H1 (cell line): ENCODE data around the gene SLC8A1. TPM values are rescaled to one million over a fixed set of nuclear protein-coding genes. Genes with fewer than 3 reads are reported as not detected.

Experiments used
- CTCF ChIA-PET: fragments of 300-600 bp; sonication (Branson Sonifier 250); formaldehyde crosslinking; loops from one replicate; lab custom pipeline; 2021; ENCODE audit not compliant: partially characterized antibody; lab: Charles Lee
- POLR2A ChIA-PET: fragments of 300-600 bp; sonication (Branson Sonifier 250); formaldehyde crosslinking; loops from one replicate; lab custom pipeline; 2021; ENCODE audit warnings: inconsistent platforms; ENCODE audit not compliant: partially characterized antibody; lab: Charles Lee
- DNase-seq, 2 experiments: peaks; one replicate each; pipeline versions ENCODE4 v3.0.0 to v3.0.0-alpha.2; 2010 to 2022; ENCODE audit warnings: low spot score in 2 of 2, low read depth in 1 of 2, mixed read lengths in 1 of 2
- FAIRE-seq: peaks from 2 replicates; lab custom pipeline; 2011; peaks lifted over from hg19 to GRCh38; lab: Jason Lieb, UNC
- H2AFZ ChIP-seq: 2 replicates; pipeline ENCODE4 v1.8.1; 2012; ENCODE audit warnings: low read length, inconsistent platforms
- H2AK5ac ChIP-seq: 2 replicates; pipeline ENCODE4 v1.6.1; 2013; ENCODE audit warnings: low read depth, low read length
- H2BK120ac ChIP-seq: replicated peaks from 2 replicates; pipeline ENCODE3; 2013; ENCODE audit warnings: low read depth, low read length, inconsistent platforms
- H2BK12ac ChIP-seq: 2 replicates; pipeline ENCODE4 v1.6.1; 2013; ENCODE audit warnings: low read depth, low read length
- H2BK15ac ChIP-seq: 2 replicates; pipeline ENCODE4 v1.6.1; 2013; ENCODE audit warnings: low read length
- H2BK20ac ChIP-seq: 2 replicates; pipeline ENCODE4 v1.6.1; 2013; ENCODE audit warnings: low read length
- H2BK5ac ChIP-seq: 2 replicates; pipeline ENCODE4 v1.6.1; 2013; ENCODE audit warnings: low read depth, low read length
- H3K14ac ChIP-seq: 2 replicates; pipeline ENCODE4 v1.6.1; 2013; ENCODE audit warnings: inconsistent platforms; ENCODE audit not compliant: insufficient read length
- H3K18ac ChIP-seq: 2 replicates; pipeline ENCODE4 v1.6.1; 2013; ENCODE audit warnings: low read length; ENCODE audit errors: extremely low read depth
- H3K23ac ChIP-seq: 2 replicates; pipeline ENCODE4 v1.6.1; 2013; ENCODE audit warnings: inconsistent platforms; ENCODE audit not compliant: insufficient read length
- H3K23me2 ChIP-seq: 2 replicates; pipeline ENCODE4 v1.6.1; 2013; ENCODE audit warnings: low read depth, low read length
- H3K27ac ChIP-seq: 2 replicates; pipeline ENCODE4 v1.6.1; 2011; ENCODE audit warnings: low read depth, low read length, inconsistent platforms
- H3K27me3 ChIP-seq, 4 experiments: replicated peaks in 1 of 4; 1 replicate in 1 of 4; 2 replicates in 3 of 4; pipeline versions ENCODE4 v1.6.1 to v1.8.1; 2011 to 2013; ENCODE audit warnings: low read length in 3 of 4, mild to moderate bottlenecking in 3 of 4, inconsistent platforms in 2 of 4, mixed read lengths in 2 of 4, moderate library complexity in 1 of 4; ENCODE audit not compliant: control insufficient read depth in 3 of 4, insufficient read depth in 3 of 4; ENCODE audit errors: extremely low read depth in 1 of 4
- H3K36me3 ChIP-seq, 4 experiments: 2 replicates each; pipeline versions ENCODE4 v1.6.1 to v1.8.1; 2011 to 2013; ENCODE audit warnings: mild to moderate bottlenecking in 4 of 4, low read length in 3 of 4, moderate library complexity in 2 of 4, control low read depth in 1 of 4, inconsistent platforms in 1 of 4; ENCODE audit not compliant: insufficient read depth in 4 of 4, control insufficient read depth in 2 of 4
- H3K4ac ChIP-seq: replicated peaks from 2 replicates; pipeline ENCODE3; 2013; ENCODE audit warnings: low read length, low read depth, mixed read lengths, inconsistent platforms; ENCODE audit not compliant: insufficient read length
- H3K4me1 ChIP-seq, 4 experiments: replicated peaks in 1 of 4; 1 replicate in 1 of 4; 2 replicates in 3 of 4; pipeline versions ENCODE4 v1.6.1 to v1.8.1; 2011 to 2013; ENCODE audit warnings: low read length in 3 of 4, inconsistent platforms in 2 of 4, mixed read lengths in 1 of 4; ENCODE audit not compliant: insufficient read depth in 4 of 4, control insufficient read depth in 3 of 4
- H3K4me2 ChIP-seq, 2 experiments: 2 replicates each; pipeline versions ENCODE4 v1.6.1 to v1.8.1; 2011 to 2013; ENCODE audit warnings: low read depth in 2 of 2, low read length in 2 of 2, control low read depth in 1 of 2, inconsistent platforms in 1 of 2, mild to moderate bottlenecking in 1 of 2; ENCODE audit not compliant: insufficient read depth in 1 of 2
- H3K4me3 ChIP-seq, 4 experiments: fragments of 200-600, 300-600 bp in 1 of 4; sonication (generic), shearing (Covaris generic), sonication (Bioruptor Twin) in 1 of 4; 2 replicates each; pipeline versions ENCODE4 v1.5.1 to v1.8.1; 2011 to 2016; ENCODE audit warnings: low read length in 4 of 4, low read depth in 3 of 4, control low read depth in 2 of 4, inconsistent platforms in 2 of 4, mild to moderate bottlenecking in 2 of 4, mixed read lengths in 1 of 4, moderate library complexity in 1 of 4; ENCODE audit not compliant: insufficient read depth in 2 of 4; ENCODE audit errors: extremely low read depth in 1 of 4
- H3K56ac ChIP-seq: replicated peaks from 2 replicates; pipeline ENCODE3; 2013; ENCODE audit warnings: low read depth, mild to moderate bottlenecking, mixed read lengths, low read length, inconsistent platforms; ENCODE audit not compliant: insufficient read length
- H3K79me1 ChIP-seq: 2 replicates; pipeline ENCODE4 v1.6.1; 2013; ENCODE audit warnings: low read depth, low read length, control low read depth
- H3K79me2 ChIP-seq, 2 experiments: 2 replicates each; pipeline versions ENCODE4 v1.6.1 to v1.8.1; 2012 to 2013; ENCODE audit warnings: low read length in 2 of 2, mild to moderate bottlenecking in 2 of 2, inconsistent platforms in 1 of 2; ENCODE audit not compliant: insufficient read depth in 2 of 2, control insufficient read depth in 1 of 2
- H3K9ac ChIP-seq, 4 experiments: replicated peaks in 1 of 4; 1 replicate in 1 of 4; 2 replicates in 3 of 4; pipeline versions ENCODE4 v1.6.1 to v1.8.1; 2011 to 2013; ENCODE audit warnings: low read depth in 3 of 4, low read length in 3 of 4, control low read depth in 2 of 4, mild to moderate bottlenecking in 2 of 4, moderate library complexity in 2 of 4, inconsistent platforms in 1 of 4; ENCODE audit errors: extremely low read depth in 1 of 4
- H3K9me3 ChIP-seq, 2 experiments: 2 replicates each; pipeline versions ENCODE4 v1.6.1 to v1.8.1; 2012 to 2013; ENCODE audit warnings: mild to moderate bottlenecking in 2 of 2, moderate library complexity in 2 of 2, control low read depth in 1 of 2, inconsistent platforms in 1 of 2, low read depth in 1 of 2, low read length in 1 of 2, mixed read lengths in 1 of 2; ENCODE audit not compliant: insufficient read depth in 2 of 2
- H4K20me1 ChIP-seq, 2 experiments: replicated peaks in 1 of 2; 2 replicates each; pipeline versions ENCODE3 to v1.8.1; 2011 to 2013; ENCODE audit warnings: inconsistent platforms in 2 of 2, low read length in 2 of 2, mild to moderate bottlenecking in 1 of 2; ENCODE audit not compliant: insufficient read depth in 2 of 2, control insufficient read depth in 1 of 2
- H4K5ac ChIP-seq: 2 replicates; pipeline ENCODE4 v1.6.1; 2013; ENCODE audit warnings: low read length, low read depth, mixed read lengths, inconsistent platforms; ENCODE audit not compliant: insufficient read length
- H4K8ac ChIP-seq: 2 replicates; pipeline ENCODE4 v1.8.0; 2013; ENCODE audit warnings: mild to moderate bottlenecking, moderate library complexity, low read length, inconsistent platforms; ENCODE audit not compliant: insufficient read depth; ENCODE audit errors: extremely low read depth
- H4K91ac ChIP-seq: replicated peaks from 2 replicates; pipeline ENCODE3; 2013; ENCODE audit warnings: low read length, mixed read lengths, inconsistent platforms; ENCODE audit not compliant: insufficient read length
- NANOG ChIP-seq: IDR thresholded peaks from 2 replicates; pipeline ENCODE4 v1.6.1; 2011; ENCODE audit warnings: low read length, low read depth, mild to moderate bottlenecking, inconsistent platforms; ENCODE audit not compliant: insufficient read depth, poor library complexity, severe bottlenecking
- RFX5 ChIP-seq: IDR thresholded peaks from 2 replicates; pipeline ENCODE4 v1.6.1; 2011; ENCODE audit warnings: low read depth, low read length, improper control_type of control experiment, borderline replicate concordance
- SAP30 ChIP-seq: fragments of 300-600 bp; sonication (generic); IDR thresholded peaks from 2 replicates; pipeline ENCODE4 v1.7.1; 2012; ENCODE audit warnings: low read length, moderate library complexity, mild to moderate bottlenecking, inconsistent platforms; ENCODE audit not compliant: insufficient read depth, insufficient replicate concordance
- WGBS, 2 experiments: shearing (Covaris generic) in 1 of 2; methylation state at CpG; one replicate each; pipeline versions ENCODE4 v1.1.6 to v1.1.7; 2013 to 2015; ENCODE audit warnings: low lambda C conversion rate in 2 of 2, mixed read lengths in 2 of 2, inconsistent platforms in 1 of 2, low coverage in 1 of 2, missing lambda C conversion rate in 1 of 2; ENCODE audit not compliant: insufficient replicate concordance in 2 of 2, insufficient coverage in 1 of 2, insufficient read length in 1 of 2; ENCODE audit errors: extremely low coverage in 1 of 2, missing lambda C conversion rate in 1 of 2; 5-methylcytosine and 5-hydroxymethylcytosine counted together
- polyA plus RNA-seq, 7 experiments: library from polyadenylated mRNA; depleted of rRNA in 3 of 7; stranded (reverse) in 5 of 7; unstranded in 2 of 7; fragments of >200 nt in 5 of 7; fragments of 200-250 nt in 2 of 7; gene quantifications; 1 replicate in 5 of 7; 2 replicates in 1 of 7; 4 replicates in 1 of 7; pipeline versions ENCODE4 v1.2.1 to v1.2.3, GENCODE V29; 2011 to 2013; ENCODE audit warnings: missing spikeins in 2 of 7, mixed read lengths in 2 of 7
- total RNA-seq: library from RNA; stranded (reverse); fragmentation: NEBNext Ultra II Directional; extraction: Animal tissue kit (Norgen Biotek cat#: 25700); gene quantifications from 2 replicates; pipeline ENCODE4 v1.2.1, GENCODE V29; 2021

Gene SLC8A1
- total and polyA plus RNA-seq, 2 of the 8 experiments (the other 6 are each of a cell fraction or from before 2014, with no cell fraction given): 0.68 to 3.6 TPM

- CTCF ChIA-PET: interaction anchor here (0.8 to 1.0 kb wide), 2 partner anchors 16 to 97 kb away, joined by 3 to 5 read pairs; no protein-coding TSS in a partner anchor
- WGBS, 2 experiments: 53% methylated on average over 2 of the region's 2 CpGs; no CpG with 5 or more reads in 1 of the 2 experiments
- no peak overlapping the region for H3K27ac ChIP-seq
Observed at GRCh38 chr2:40147360-40147759, 304.5 kb downstream of the SLC8A1 start.

More at GRCh38 chr2:40147360-40147759, 304.5 kb downstream of the SLC8A1 start:
- H3K4me1 ChIP-seq: peaks cover 4 to 18% (median 10%) of the 10 kb centered on the region in 4 experiments; a peak in 5 of 7 replicates
- H3K23ac ChIP-seq: no peak overlapping the region
- no peak overlapping the region for H3K9ac ChIP-seq
- H3K4me3 ChIP-seq: no peak overlapping the region
- H3K4ac ChIP-seq: no peak overlapping the region
- H3K14ac ChIP-seq: no peak overlapping the region
- no peaks in the 10 kb centered on the region for H3K27me3 ChIP-seq
- no peaks in the 10 kb centered on the region for H3K79me2 ChIP-seq
- no peak overlapping the region for H2AFZ ChIP-seq
- H2BK12ac ChIP-seq: no peak overlapping the region
- no peak overlapping the region for H4K8ac ChIP-seq
- no peak overlapping the region for H2BK5ac ChIP-seq
- FAIRE-seq (no peak), DNase-seq (no peak)
- no peak overlapping the region for H2BK20ac ChIP-seq
- H4K20me1 ChIP-seq: no peaks in the 10 kb centered on the region
- no peak overlapping the region for H3K18ac ChIP-seq
- H3K23me2 ChIP-seq: no peaks in the 10 kb centered on the region; the same call in 1 of the 2 replicates
- TF ChIP-seq RFX5: peak; percentile 48; the same call in 1 of the 2 replicates
- TF ChIP-seq NANOG: peak; percentile 53
- no peak for TF ChIP-seq SAP30
- no peak overlapping the region for H2BK120ac ChIP-seq
- no peak overlapping the region for H3K56ac ChIP-seq
- H2AK5ac ChIP-seq: no peak overlapping the region
- H2BK15ac ChIP-seq: no peak overlapping the region
- no peaks in the 10 kb centered on the region for H3K79me1 ChIP-seq
- H4K91ac ChIP-seq: no peak overlapping the region
- POLR2A ChIA-PET: no interaction called here
- no peaks in the 10 kb centered on the region for H3K36me3 ChIP-seq
- H3K9me3 ChIP-seq: no peaks in the 10 kb centered on the region
- no peak overlapping the region for H4K5ac ChIP-seq
- H3K4me2 ChIP-seq: no peak overlapping the region; a peak in 1 of 4 replicates
